OCI-LY7 (cell line): ENCODE results near the gene GNA15. TPM values are rescaled to one million over a fixed set of nuclear protein-coding genes. Genes with fewer than 3 reads are reported as not detected.

Source experiments
- BruUV-seq: library from RNA; stranded (reverse); fragments of 400-500 nt; replicated peaks from 2 replicates; lab custom pipeline; 2021; lab: Mats Ljungman, UMichigan
- CTCF ChIA-PET: fragments of 300-600 bp; sonication (Branson Sonifier 250); formaldehyde crosslinking; loops from one replicate; lab custom pipeline; 2022; ENCODE audit warnings: antibody characterized with exemption; ENCODE audit not compliant: unreplicated experiment; lab: Charles Lee
- POLR2A ChIA-PET: fragments of 300-600 bp; sonication (Branson Sonifier 250); formaldehyde crosslinking; loops from one replicate; lab custom pipeline; 2022; ENCODE audit warnings: antibody characterized with exemption; lab: Charles Lee
- DNase-seq: peaks from one replicate; pipeline ENCODE4 v3.0.0-alpha.2; 2015; ENCODE audit warnings: low spot score
- H2AFZ ChIP-seq: fragments of 200-600 bp; sonication (generic), shearing (Covaris generic); 2 replicates; pipeline ENCODE4 v1.6.1; 2014; ENCODE audit warnings: mild to moderate bottlenecking, antibody characterized with exemption, low read length, moderate library complexity
- H3K27ac ChIP-seq: fragments of 200-600 bp; sonication (generic); 2 replicates; pipeline ENCODE4 v1.5.1; 2014; ENCODE audit warnings: mixed run types, low read depth, mild to moderate bottlenecking, moderate library complexity, low read length, inconsistent platforms; ENCODE audit not compliant: poor library complexity, severe bottlenecking
- H3K36me3 ChIP-seq: fragments of 200-600 bp; sonication (generic); 2 replicates; pipeline ENCODE4 v1.6.1; 2014; ENCODE audit warnings: mild to moderate bottlenecking, antibody characterized with exemption, low read length, moderate library complexity, mixed read lengths; ENCODE audit not compliant: insufficient read depth
- H3K4me1 ChIP-seq: fragments of 200-600 bp; sonication (generic); 2 replicates; pipeline ENCODE4 v1.5.1; 2014; ENCODE audit warnings: mild to moderate bottlenecking, low read length; ENCODE audit not compliant: insufficient read depth, poor library complexity, severe bottlenecking
- H3K4me2 ChIP-seq: fragments of 200-600 bp; sonication (generic); 2 replicates; pipeline ENCODE4 v1.6.1; 2014; ENCODE audit warnings: mild to moderate bottlenecking, low read length
- H3K4me3 ChIP-seq: fragments of 200-600 bp; sonication (generic); 2 replicates; pipeline ENCODE4 v1.5.1; 2014; ENCODE audit warnings: mild to moderate bottlenecking, low read depth, low read length; ENCODE audit not compliant: poor library complexity, severe bottlenecking
- H3K79me2 ChIP-seq: fragments of 200-600 bp; sonication (generic); 2 replicates; pipeline ENCODE4 v1.6.1; 2016; ENCODE audit warnings: low read depth, mild to moderate bottlenecking, low read length, moderate library complexity, mixed read lengths; ENCODE audit not compliant: insufficient read depth
- H3K9me2 ChIP-seq: fragments of 200-600 bp; sonication (generic); 2 replicates; pipeline ENCODE4 v1.6.1; 2016; ENCODE audit warnings: mild to moderate bottlenecking, low read length, mixed read lengths; ENCODE audit not compliant: insufficient read depth
- H3K9me3 ChIP-seq: fragments of 200-600 bp; sonication (generic); 2 replicates; pipeline ENCODE4 v1.6.1; 2014; ENCODE audit warnings: mild to moderate bottlenecking, mixed run types, low read length, mixed read lengths
- H4K20me1 ChIP-seq: fragments of 200-600 bp; sonication (generic); 2 replicates; pipeline ENCODE4 v1.6.1; 2014; ENCODE audit warnings: mild to moderate bottlenecking, antibody characterized with exemption, low read length, moderate library complexity, mixed read lengths; ENCODE audit not compliant: insufficient read depth
- EZH2phosphoT487 ChIP-seq: fragments of 200-600 bp; sonication (generic); IDR thresholded peaks from 2 replicates; pipeline ENCODE4 v1.6.1; 2018; ENCODE audit warnings: low read depth, borderline replicate concordance, mild to moderate bottlenecking, mixed run types, antibody characterized with exemption, low read length, moderate library complexity, mixed read lengths
- intact Hi-C: fragments of 100-400 bp; cut with micrococcal nuclease; formaldehyde crosslinking; loops from one replicate; pipeline ENCODE4 v1.10.0; 2022; ENCODE audit not compliant: unreplicated experiment
- total RNA-seq, 2 experiments: library from RNA; depleted of rRNA in 1 of 2; stranded (reverse); fragments of >200 nt in 1 of 2; shearing (Covaris generic) in 1 of 2; gene quantifications; 2 replicates each; pipeline ENCODE4 v1.2.3, GENCODE V29; 2014 to 2022
- TF ChIP-seq, protein P1 (sequence below): fragments of 200-600 bp; sonication (generic); conservative IDR thresholded peaks from 2 replicates; pipeline ENCODE4 v1.5.1; 2014; ENCODE audit warnings: mild to moderate bottlenecking, antibody characterized with exemption, low read length, moderate library complexity, mixed read lengths

GNA15 gene
- total RNA-seq, 2 experiments from 2014 or later: not detected

DNA sequence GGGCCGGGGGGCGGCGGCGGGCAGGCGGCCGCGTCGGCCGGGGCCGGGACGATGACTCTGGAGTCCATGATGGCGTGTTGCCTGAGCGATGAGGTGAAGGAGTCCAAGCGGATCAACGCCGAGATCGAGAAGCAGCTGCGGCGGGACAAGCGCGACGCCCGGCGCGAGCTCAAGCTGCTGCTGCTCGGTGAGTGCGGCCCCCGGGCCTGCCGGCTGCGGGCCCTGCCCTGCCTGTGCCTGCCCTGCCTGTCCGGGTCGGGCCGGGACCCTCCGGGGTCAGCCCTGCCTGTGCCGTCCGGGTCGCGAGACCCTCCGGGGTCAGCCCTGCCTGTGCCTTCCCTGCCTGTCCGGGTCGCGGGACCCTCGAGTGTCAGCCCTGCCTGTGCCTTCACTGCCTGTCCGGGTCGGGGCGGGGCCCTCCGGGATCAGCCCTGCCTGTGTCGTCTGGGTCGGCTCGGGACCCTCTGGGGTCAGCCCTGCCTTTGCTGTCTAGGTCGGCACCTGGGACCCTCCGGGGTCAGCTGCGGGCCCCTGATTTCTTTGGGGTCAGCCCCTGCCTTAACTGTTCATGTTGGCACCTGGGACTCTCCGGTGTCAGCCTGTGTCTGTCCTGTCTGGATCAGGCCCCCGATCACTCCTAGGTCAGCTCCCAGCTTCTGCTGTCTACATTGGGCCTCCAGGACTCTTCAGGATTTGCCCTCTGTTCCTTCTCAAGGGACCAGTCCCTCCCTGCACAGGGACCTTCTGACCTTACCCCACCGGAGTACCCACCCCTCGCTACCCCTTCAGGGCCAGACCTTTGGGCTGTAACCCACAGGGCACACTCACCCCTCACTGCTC is 41.0 kb upstream of the GNA15 start:
- Histone ChIP-seq H3K9me3 (no peaks in the 10 kb centered on the region), H3K79me2 (peaks cover 9% of the 10 kb centered on the region; the same call in 1 of the 2 replicates), H4K20me1 (peaks cover 10% of the 10 kb centered on the region; the same call in 1 of the 2 replicates), H3K36me3 (no peaks in the 10 kb centered on the region), H3K4me2 (peak overlapping the region; percentile 98), H3K9me2 (no peaks in the 10 kb centered on the region), H2AFZ (no peak overlapping the region), H3K4me3 (peak overlapping the region; percentile 93), H3K27ac (no peak overlapping the region), H3K4me1 (peaks cover 27% of the 10 kb centered on the region)
- peak; percentile 72 for DNase-seq
- intact Hi-C loops: no loop called here
- TF ChIP-seq, protein P1, sequence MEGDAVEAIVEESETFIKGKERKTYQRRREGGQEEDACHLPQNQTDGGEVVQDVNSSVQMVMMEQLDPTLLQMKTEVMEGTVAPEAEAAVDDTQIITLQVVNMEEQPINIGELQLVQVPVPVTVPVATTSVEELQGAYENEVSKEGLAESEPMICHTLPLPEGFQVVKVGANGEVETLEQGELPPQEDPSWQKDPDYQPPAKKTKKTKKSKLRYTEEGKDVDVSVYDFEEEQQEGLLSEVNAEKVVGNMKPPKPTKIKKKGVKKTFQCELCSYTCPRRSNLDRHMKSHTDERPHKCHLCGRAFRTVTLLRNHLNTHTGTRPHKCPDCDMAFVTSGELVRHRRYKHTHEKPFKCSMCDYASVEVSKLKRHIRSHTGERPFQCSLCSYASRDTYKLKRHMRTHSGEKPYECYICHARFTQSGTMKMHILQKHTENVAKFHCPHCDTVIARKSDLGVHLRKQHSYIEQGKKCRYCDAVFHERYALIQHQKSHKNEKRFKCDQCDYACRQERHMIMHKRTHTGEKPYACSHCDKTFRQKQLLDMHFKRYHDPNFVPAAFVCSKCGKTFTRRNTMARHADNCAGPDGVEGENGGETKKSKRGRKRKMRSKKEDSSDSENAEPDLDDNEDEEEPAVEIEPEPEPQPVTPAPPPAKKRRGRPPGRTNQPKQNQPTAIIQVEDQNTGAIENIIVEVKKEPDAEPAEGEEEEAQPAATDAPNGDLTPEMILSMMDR: no peak
- no peak for TF ChIP-seq EZH2phosphoT487
- BruUV-seq: no TSS peak
- CTCF ChIA-PET: no interaction called here
- POLR2A ChIA-PET: no interaction called here

DNA sequence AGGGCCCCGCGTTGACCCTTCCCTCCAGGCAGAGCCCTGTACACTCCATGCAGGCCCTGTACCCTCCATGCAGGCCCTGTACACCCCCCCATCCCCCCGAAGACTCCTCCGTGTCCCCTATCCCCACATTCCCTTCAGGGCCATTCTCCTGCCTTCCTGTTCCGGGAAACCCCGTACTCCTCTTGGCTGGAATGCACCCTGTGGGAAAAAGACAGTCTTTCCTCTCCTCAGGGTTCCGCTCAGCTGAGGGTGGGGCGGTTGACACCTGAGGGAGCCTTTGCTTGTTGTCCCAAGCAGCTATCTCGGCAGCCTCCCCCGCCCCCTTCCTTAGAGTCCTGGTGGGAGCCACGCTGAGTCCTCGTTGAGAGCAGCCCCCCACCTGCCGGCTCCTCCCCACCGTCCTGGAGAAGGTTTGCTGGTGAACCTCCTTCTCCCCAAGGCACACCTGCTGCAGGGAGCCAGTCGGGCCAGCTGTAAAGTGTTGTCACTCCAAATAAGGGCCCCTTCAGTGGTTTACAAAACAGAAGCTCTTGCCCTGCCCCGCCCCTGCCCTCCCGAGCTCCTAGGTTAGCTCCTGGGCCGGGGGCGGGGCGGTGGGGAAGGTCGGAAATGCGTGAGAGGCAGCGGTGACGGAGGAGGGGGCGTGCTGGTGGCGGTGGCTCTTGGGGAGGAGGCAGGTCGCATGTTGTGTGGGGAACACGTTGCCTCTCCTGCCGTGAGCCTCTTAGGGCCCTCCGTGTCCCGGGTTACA is 40.2 kb upstream of the GNA15 start:
- DNase-seq: no peak
- H3K4me2 ChIP-seq: peak overlapping the region; percentile 98
- TF ChIP-seq, protein P1: no peak
- no peak for TF ChIP-seq EZH2phosphoT487
- POLR2A ChIA-PET: interaction anchor here (0.6 kb wide), 1 partner anchor 360 kb away, joined by 4 read pairs; no protein-coding TSS in a partner anchor
- H3K4me3 ChIP-seq: peak overlapping the region; percentile 93
- no peak overlapping the region for H2AFZ ChIP-seq
- H3K9me3 ChIP-seq: no peaks in the 10 kb centered on the region
- peaks cover 27% of the 10 kb centered on the region for H3K4me1 ChIP-seq
- H3K9me2 ChIP-seq: no peaks in the 10 kb centered on the region
- peaks cover 9% of the 10 kb centered on the region; the same call in 1 of the 2 replicates for H3K79me2 ChIP-seq
- intact Hi-C loops: no loop called here
- no peak overlapping the region for H3K27ac ChIP-seq
- H3K36me3 ChIP-seq: no peaks in the 10 kb centered on the region
- BruUV-seq: no TSS peak
- CTCF ChIA-PET: interaction anchor here (0.6 kb wide), 2 partner anchors 60 to 84 kb away, joined by 5 to 13 read pairs; no protein-coding TSS in a partner anchor
- peaks cover 13% of the 10 kb centered on the region; the same call in 1 of the 2 replicates for H4K20me1 ChIP-seq
